ENCODE data around the gene SLC17A9. TPM values are rescaled to one million over a fixed set of nuclear protein-coding genes. Genes with fewer than 3 reads are reported as not detected.

SLC17A9 gene
- total RNA-seq, 1 experiment from 2014 or later, result 0.28 TPM

DNA sequence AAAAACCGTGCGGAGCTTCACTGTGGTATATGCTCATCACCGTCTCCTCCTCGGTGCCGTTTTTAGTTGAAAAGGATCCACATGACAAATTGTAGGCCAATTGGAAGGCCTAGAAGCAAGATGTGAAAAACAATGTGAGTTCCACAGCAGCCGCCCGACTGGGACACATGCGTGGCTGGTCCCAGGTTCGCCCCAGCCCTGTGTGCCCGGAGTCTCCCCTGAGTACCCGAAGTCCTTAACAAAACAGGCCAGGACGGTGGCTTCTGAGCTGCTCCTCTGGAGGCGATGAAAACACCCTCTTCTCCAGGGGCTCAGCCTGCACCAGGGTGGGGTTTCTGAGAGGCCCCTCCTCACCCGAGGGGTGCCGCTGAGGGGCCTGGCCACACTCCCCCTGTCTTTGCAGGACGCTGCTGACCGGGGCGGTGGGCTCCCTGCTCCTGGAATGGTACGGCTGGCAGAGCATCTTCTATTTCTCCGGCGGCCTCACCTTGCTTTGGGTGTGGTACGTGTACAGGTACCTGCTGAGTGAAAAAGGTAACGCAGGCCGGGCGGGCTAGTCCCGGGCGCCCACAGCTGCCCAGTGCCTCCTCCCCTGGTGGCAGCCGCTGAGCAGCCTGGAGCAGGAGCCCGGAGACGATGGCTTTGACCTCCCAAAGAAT is 9.8 kb downstream of the SLC17A9 start:
- DNase-seq (ENCODE audit: low read depth, low spot score), result no peak
- no peak for TF ChIP-seq SIN3A (IDR thresholded peaks at IDR 0.05; ENCODE audit: borderline replicate concordance, insufficient read depth, low read depth, low read length)
- TF ChIP-seq, protein P1, sequence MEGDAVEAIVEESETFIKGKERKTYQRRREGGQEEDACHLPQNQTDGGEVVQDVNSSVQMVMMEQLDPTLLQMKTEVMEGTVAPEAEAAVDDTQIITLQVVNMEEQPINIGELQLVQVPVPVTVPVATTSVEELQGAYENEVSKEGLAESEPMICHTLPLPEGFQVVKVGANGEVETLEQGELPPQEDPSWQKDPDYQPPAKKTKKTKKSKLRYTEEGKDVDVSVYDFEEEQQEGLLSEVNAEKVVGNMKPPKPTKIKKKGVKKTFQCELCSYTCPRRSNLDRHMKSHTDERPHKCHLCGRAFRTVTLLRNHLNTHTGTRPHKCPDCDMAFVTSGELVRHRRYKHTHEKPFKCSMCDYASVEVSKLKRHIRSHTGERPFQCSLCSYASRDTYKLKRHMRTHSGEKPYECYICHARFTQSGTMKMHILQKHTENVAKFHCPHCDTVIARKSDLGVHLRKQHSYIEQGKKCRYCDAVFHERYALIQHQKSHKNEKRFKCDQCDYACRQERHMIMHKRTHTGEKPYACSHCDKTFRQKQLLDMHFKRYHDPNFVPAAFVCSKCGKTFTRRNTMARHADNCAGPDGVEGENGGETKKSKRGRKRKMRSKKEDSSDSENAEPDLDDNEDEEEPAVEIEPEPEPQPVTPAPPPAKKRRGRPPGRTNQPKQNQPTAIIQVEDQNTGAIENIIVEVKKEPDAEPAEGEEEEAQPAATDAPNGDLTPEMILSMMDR (IDR thresholded peaks at IDR 0.05), result no peak
- TF ChIP-seq TCF7L2 (IDR thresholded peaks at IDR 0.05; ENCODE audit: low read depth, low read length), result no peak
- no peak for TF ChIP-seq POLR2AphosphoS5 (IDR thresholded peaks at IDR 0.05; ENCODE audit: low read depth, low read length)
- TF ChIP-seq, protein P2, sequence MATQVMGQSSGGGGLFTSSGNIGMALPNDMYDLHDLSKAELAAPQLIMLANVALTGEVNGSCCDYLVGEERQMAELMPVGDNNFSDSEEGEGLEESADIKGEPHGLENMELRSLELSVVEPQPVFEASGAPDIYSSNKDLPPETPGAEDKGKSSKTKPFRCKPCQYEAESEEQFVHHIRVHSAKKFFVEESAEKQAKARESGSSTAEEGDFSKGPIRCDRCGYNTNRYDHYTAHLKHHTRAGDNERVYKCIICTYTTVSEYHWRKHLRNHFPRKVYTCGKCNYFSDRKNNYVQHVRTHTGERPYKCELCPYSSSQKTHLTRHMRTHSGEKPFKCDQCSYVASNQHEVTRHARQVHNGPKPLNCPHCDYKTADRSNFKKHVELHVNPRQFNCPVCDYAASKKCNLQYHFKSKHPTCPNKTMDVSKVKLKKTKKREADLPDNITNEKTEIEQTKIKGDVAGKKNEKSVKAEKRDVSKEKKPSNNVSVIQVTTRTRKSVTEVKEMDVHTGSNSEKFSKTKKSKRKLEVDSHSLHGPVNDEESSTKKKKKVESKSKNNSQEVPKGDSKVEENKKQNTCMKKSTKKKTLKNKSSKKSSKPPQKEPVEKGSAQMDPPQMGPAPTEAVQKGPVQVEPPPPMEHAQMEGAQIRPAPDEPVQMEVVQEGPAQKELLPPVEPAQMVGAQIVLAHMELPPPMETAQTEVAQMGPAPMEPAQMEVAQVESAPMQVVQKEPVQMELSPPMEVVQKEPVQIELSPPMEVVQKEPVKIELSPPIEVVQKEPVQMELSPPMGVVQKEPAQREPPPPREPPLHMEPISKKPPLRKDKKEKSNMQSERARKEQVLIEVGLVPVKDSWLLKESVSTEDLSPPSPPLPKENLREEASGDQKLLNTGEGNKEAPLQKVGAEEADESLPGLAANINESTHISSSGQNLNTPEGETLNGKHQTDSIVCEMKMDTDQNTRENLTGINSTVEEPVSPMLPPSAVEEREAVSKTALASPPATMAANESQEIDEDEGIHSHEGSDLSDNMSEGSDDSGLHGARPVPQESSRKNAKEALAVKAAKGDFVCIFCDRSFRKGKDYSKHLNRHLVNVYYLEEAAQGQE (IDR thresholded peaks at IDR 0.05; ENCODE audit: insufficient read depth in 1 of 2, low read depth in 2 of 2, low read length in 1 of 2), result no peak
- intact Hi-C loops (cut with micrococcal nuclease; ENCODE audit: unreplicated experiment), result no loop called here
- H3K4me1 ChIP-seq (ENCODE audit: control insufficient read depth, insufficient read depth, low read length), result no peaks in the 10 kb centered on the region; the same call in 1 of the 2 replicates
- H3K36me3 ChIP-seq (ENCODE audit: control insufficient read depth, insufficient read depth, low read length), result no peaks in the 10 kb centered on the region
- ATAC-seq, result no peak
- ChIA-PET CTCF (no interaction called here), POLR2A (no interaction called here)
- in situ Hi-C loops (cut with HindIII; ENCODE audit: low pct_unique_long_range_greater_than_20kb, low sequenced_read_pairs), result no loop called here
- H3K27me3 ChIP-seq (ENCODE audit: control insufficient read depth, insufficient read depth, low read length), result no peaks in the 10 kb centered on the region
- H3K4me3 ChIP-seq (ENCODE audit: low read depth in 2 of 2, low read length in 2 of 2), result no peak overlapping the region
- no TSS peak for BruUV-seq (replicated peaks)
- no peaks in the 10 kb centered on the region for H3K9me3 ChIP-seq (ENCODE audit: control insufficient read depth, insufficient read depth, low read depth, low read length)
- no peak overlapping the region for H3K27ac ChIP-seq (ENCODE audit: low read length)

DNA sequence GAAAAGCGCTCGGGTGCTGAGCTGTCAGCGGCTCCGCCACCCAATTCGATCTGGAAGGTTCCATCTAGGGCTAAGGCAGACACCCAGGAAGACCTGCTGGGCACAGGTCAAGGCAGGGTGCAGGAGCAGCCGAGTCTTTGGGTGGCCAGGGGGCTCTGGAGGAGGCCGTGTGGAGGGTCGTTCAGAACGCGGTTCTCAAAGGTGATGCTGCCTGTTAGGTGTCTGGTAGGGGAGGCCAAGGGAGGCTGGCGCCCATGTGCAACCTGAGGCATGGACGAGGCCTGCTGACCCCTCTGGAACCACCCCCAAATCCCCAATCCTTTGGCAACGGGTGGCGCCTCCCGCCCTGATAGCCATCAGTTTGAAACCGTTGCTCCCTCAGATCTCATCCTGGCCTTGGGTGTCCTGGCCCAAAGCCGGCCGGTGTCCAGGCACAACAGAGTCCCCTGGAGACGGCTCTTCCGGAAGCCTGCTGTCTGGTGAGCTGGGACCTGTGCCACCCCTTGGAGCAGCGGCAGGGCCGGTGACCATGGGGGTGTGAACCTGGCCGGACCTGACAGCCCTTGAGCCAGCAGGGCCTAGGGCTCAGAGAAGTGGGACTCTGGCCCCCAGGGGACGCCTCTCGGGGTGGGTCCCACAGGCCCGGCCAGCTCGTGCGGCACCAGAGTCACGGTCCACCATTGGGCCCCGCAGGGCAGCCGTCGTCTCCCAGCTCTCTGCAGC is 10.5 kb downstream of the SLC17A9 start:
- intact Hi-C loops (cut with micrococcal nuclease; ENCODE audit: unreplicated experiment) (no loop called here), in situ Hi-C loops (cut with HindIII; ENCODE audit: low pct_unique_long_range_greater_than_20kb, low sequenced_read_pairs) (no loop called here)
- H3K4me3 ChIP-seq (ENCODE audit: low read depth in 2 of 2, low read length in 2 of 2), result no peak overlapping the region
- TF ChIP-seq, protein P2 (IDR thresholded peaks at IDR 0.05; ENCODE audit: insufficient read depth in 1 of 2, low read depth in 2 of 2, low read length in 1 of 2), result no peak
- TF ChIP-seq SIN3A (IDR thresholded peaks at IDR 0.05; ENCODE audit: borderline replicate concordance, insufficient read depth, low read depth, low read length) (no peak), TCF7L2 (IDR thresholded peaks at IDR 0.05; ENCODE audit: low read depth, low read length) (no peak), POLR2AphosphoS5 (IDR thresholded peaks at IDR 0.05; ENCODE audit: low read depth, low read length) (no peak)
- TF ChIP-seq, protein P1 (IDR thresholded peaks at IDR 0.05), result no peak
- ChIA-PET CTCF (no interaction called here), POLR2A (no interaction called here)
- no peak for DNase-seq (ENCODE audit: low read depth, low spot score)
- no peaks in the 10 kb centered on the region for H3K27me3 ChIP-seq (ENCODE audit: control insufficient read depth, insufficient read depth, low read length)
- BruUV-seq (replicated peaks), result no TSS peak
- no peaks in the 10 kb centered on the region; the same call in 1 of the 2 replicates for H3K4me1 ChIP-seq (ENCODE audit: control insufficient read depth, insufficient read depth, low read length)
- no peaks in the 10 kb centered on the region for H3K9me3 ChIP-seq (ENCODE audit: control insufficient read depth, insufficient read depth, low read depth, low read length)
- no peak for ATAC-seq
- H3K36me3 ChIP-seq (ENCODE audit: control insufficient read depth, insufficient read depth, low read length), result no peaks in the 10 kb centered on the region
- no peak overlapping the region for H3K27ac ChIP-seq (ENCODE audit: low read length)

Measured in Panc1 (cell line).